ENCODE measurements around the gene PRKAR2B.

GRCh38 chr7:107090457-107090856 is 46.0 kb downstream of the PRKAR2B start:
- TF ChIP-seq, protein P1, sequence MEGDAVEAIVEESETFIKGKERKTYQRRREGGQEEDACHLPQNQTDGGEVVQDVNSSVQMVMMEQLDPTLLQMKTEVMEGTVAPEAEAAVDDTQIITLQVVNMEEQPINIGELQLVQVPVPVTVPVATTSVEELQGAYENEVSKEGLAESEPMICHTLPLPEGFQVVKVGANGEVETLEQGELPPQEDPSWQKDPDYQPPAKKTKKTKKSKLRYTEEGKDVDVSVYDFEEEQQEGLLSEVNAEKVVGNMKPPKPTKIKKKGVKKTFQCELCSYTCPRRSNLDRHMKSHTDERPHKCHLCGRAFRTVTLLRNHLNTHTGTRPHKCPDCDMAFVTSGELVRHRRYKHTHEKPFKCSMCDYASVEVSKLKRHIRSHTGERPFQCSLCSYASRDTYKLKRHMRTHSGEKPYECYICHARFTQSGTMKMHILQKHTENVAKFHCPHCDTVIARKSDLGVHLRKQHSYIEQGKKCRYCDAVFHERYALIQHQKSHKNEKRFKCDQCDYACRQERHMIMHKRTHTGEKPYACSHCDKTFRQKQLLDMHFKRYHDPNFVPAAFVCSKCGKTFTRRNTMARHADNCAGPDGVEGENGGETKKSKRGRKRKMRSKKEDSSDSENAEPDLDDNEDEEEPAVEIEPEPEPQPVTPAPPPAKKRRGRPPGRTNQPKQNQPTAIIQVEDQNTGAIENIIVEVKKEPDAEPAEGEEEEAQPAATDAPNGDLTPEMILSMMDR (IDR thresholded peaks at IDR 0.05; ENCODE audit: poor library complexity) = no peak
- TF ChIP-seq EZH2 (IDR thresholded peaks at IDR 0.05; ENCODE audit: borderline replicate concordance) (no peak), EZH2phosphoT487 (IDR thresholded peaks at IDR 0.05; ENCODE audit: low read depth, severe bottlenecking, unreplicated experiment) (no peak)

All from hepatocyte (in vitro differentiated cells).